Measurements from ENCODE around the gene AXL. TPM values are rescaled to one million over a fixed set of nuclear protein-coding genes. Genes with fewer than 3 reads are reported as not detected.

The AXL gene
- total RNA-seq, 1 donor from 2014 or later = 214 TPM

GRCh38 chr19:41217741-41218140 is 1.3 kb upstream of the AXL start:
- no peak for DNase-seq (ENCODE audit: low spot score)
- Mint-ChIP-seq H3K9me3 (ENCODE audit: low read depth) (no peaks in the 10 kb centered on the region), H3K4me1 (ENCODE audit: low read depth) (peaks cover 42% of the 10 kb centered on the region), H3K4me3 (ENCODE audit: unreplicated experiment) (no peak overlapping the region), H3K27me3 (ENCODE audit: low read depth) (no peaks in the 10 kb centered on the region), H3K27ac (ENCODE audit: unreplicated experiment) (peak overlapping the region; percentile 32), H3K36me3 (ENCODE audit: low read depth) (peaks cover 11% of the 10 kb centered on the region)
- TF ChIP-seq, protein P1, sequence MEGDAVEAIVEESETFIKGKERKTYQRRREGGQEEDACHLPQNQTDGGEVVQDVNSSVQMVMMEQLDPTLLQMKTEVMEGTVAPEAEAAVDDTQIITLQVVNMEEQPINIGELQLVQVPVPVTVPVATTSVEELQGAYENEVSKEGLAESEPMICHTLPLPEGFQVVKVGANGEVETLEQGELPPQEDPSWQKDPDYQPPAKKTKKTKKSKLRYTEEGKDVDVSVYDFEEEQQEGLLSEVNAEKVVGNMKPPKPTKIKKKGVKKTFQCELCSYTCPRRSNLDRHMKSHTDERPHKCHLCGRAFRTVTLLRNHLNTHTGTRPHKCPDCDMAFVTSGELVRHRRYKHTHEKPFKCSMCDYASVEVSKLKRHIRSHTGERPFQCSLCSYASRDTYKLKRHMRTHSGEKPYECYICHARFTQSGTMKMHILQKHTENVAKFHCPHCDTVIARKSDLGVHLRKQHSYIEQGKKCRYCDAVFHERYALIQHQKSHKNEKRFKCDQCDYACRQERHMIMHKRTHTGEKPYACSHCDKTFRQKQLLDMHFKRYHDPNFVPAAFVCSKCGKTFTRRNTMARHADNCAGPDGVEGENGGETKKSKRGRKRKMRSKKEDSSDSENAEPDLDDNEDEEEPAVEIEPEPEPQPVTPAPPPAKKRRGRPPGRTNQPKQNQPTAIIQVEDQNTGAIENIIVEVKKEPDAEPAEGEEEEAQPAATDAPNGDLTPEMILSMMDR (IDR thresholded peaks at IDR 0.05) = no peak

DNA sequence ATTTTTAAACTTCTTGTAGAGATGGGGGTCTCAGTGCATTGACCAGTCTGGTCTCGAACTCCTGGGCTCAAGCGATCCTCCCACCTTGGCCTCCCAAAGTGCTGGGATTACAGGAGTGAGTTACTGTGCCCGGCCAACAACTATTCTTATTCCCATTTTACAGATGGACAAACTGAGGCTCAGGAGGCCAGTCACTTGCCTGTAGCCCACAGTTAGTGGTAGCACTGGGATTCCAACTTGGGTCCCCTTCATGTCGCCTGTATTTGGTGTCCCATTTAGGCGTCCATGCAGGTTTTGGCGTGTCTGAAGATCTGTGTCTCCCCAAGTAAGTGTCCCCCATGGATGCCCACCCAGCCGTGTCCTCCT is 791 bp upstream of the AXL start:
- TF ChIP-seq, protein P1 (IDR thresholded peaks at IDR 0.05) = no peak
- H3K27ac Mint-ChIP-seq (ENCODE audit: unreplicated experiment) = peak overlapping the region; percentile 94
- H3K9me3 Mint-ChIP-seq (ENCODE audit: low read depth) = no peaks in the 10 kb centered on the region
- no peak for DNase-seq (ENCODE audit: low spot score)
- H3K27me3 Mint-ChIP-seq (ENCODE audit: low read depth) = no peaks in the 10 kb centered on the region
- H3K36me3 Mint-ChIP-seq (ENCODE audit: low read depth) = peaks cover 11% of the 10 kb centered on the region
- peaks cover 47% of the 10 kb centered on the region for H3K4me1 Mint-ChIP-seq (ENCODE audit: low read depth)
- H3K4me3 Mint-ChIP-seq (ENCODE audit: unreplicated experiment) = peak overlapping the region; percentile 91

- no peaks in the 10 kb centered on the region for H3K9me3 Mint-ChIP-seq (ENCODE audit: low read depth)
- peaks cover 65% of the 10 kb centered on the region for H3K4me1 Mint-ChIP-seq (ENCODE audit: low read depth)
- H3K27ac Mint-ChIP-seq (ENCODE audit: unreplicated experiment) = peak overlapping the region; percentile 94
- TF ChIP-seq, protein P1 (IDR thresholded peaks at IDR 0.05) = peak; percentile 5
- no peak for DNase-seq (ENCODE audit: low spot score)
- peaks cover 14% of the 10 kb centered on the region for H3K36me3 Mint-ChIP-seq (ENCODE audit: low read depth)
- no peaks in the 10 kb centered on the region for H3K27me3 Mint-ChIP-seq (ENCODE audit: low read depth)
- H3K4me3 Mint-ChIP-seq (ENCODE audit: unreplicated experiment) = peak overlapping the region; percentile 91
These were observed 1.0 kb downstream of the AXL start for GRCh38 chr19:41219924-41220567.

DNA sequence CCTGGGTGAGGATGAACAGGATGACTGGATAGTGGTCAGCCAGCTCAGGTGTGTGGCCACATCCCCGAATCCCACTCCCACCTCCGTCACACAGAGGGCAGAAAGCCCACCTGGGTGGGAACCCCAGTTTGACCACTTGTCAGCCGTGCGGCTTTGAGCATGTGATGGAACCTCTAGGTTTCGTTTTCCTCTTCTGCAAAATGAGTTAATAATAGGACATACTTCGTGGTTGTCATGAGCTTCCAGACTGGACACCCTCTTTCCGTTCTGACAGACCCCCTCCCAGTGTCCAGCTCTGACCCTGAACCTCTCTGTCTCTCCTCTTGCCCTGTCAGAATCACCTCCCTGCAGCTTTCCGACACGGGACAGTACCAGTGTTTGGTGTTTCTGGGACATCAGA is 1.8 kb downstream of the AXL start:
- no peaks in the 10 kb centered on the region for H3K27me3 Mint-ChIP-seq (ENCODE audit: low read depth)
- H3K4me1 Mint-ChIP-seq (ENCODE audit: low read depth) = peaks cover 73% of the 10 kb centered on the region
- DNase-seq (ENCODE audit: low spot score) = no peak
- H3K9me3 Mint-ChIP-seq (ENCODE audit: low read depth) = no peaks in the 10 kb centered on the region
- TF ChIP-seq, protein P1 (IDR thresholded peaks at IDR 0.05) = no peak
- peak overlapping the region; percentile 91 for H3K4me3 Mint-ChIP-seq (ENCODE audit: unreplicated experiment)
- H3K36me3 Mint-ChIP-seq (ENCODE audit: low read depth) = peaks cover 14% of the 10 kb centered on the region
- peak overlapping the region; percentile 94 for H3K27ac Mint-ChIP-seq (ENCODE audit: unreplicated experiment)

DNA sequence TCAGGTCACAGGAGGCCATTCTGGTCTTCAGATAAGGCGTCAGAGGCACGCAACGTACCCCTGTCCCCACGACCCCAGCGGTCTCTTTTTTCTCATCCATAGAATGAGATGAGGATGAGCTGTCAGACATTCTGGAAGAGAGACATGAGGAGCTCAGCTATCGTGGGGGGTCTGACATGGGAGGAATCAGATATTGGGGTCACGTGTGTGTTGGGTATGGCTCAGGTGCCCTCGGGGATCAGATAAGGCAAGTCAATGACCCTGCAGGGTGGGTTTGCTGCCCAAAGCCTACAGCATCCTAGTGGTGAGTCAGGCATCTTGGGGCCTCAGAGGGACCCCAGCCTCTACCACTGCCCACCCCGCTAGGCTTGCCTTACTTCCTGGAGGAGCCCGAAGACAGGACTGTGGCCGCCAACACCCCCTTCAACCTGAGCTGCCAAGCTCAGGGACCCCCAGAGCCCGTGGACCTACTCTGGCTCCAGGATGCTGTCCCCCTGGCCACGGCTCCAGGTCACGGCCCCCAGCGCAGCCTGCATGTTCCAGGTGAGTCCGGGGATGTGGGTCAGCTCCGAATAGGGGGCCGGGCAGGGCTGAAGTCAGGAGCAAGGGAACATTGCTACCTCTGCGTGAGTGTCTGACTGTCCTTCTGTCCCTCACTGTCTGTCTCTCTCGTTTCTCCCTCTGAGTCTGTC is 2.6 kb downstream of the AXL start:
- no peaks in the 10 kb centered on the region for H3K27me3 Mint-ChIP-seq (ENCODE audit: low read depth)
- TF ChIP-seq, protein P1 (IDR thresholded peaks at IDR 0.05) = no peak
- H3K27ac Mint-ChIP-seq (ENCODE audit: unreplicated experiment) = peak overlapping the region; percentile 94
- no peak for DNase-seq (ENCODE audit: low spot score)
- peak overlapping the region; percentile 91 for H3K4me3 Mint-ChIP-seq (ENCODE audit: unreplicated experiment)
- H3K36me3 Mint-ChIP-seq (ENCODE audit: low read depth) = peaks cover 17% of the 10 kb centered on the region
- H3K9me3 Mint-ChIP-seq (ENCODE audit: low read depth) = no peaks in the 10 kb centered on the region
- peaks cover 76% of the 10 kb centered on the region for H3K4me1 Mint-ChIP-seq (ENCODE audit: low read depth)
